ENCODE measurements around the gene BHLHA15. TPM values are rescaled to one million over a fixed set of nuclear protein-coding genes. Genes with fewer than 3 reads are reported as not detected.

Gene BHLHA15
- total RNA-seq, 2 experiments from 2014 or later, result 0.33 TPM; not detected in 1

GRCh38 chr7:98240961-98241673 is 29.9 kb downstream of the BHLHA15 start:
- Mint-ChIP-seq H3K4me1 (no peaks in the 10 kb centered on the region), H3K4me3 (no peak overlapping the region), H3K9me3 (ENCODE audit: low read depth) (no peaks in the 10 kb centered on the region), H3K27me3 (no peaks in the 10 kb centered on the region), H3K36me3 (peaks cover 1% of the 10 kb centered on the region), H3K27ac (no peak overlapping the region)
- DNase-seq, result peak; percentile 46
- CTCF ChIA-PET, result interaction anchor here (1.5 kb wide), 1 partner anchor 49 kb away, joined by 3 read pairs; no protein-coding TSS in a partner anchor
- peak; percentile 42 for ATAC-seq

DNA sequence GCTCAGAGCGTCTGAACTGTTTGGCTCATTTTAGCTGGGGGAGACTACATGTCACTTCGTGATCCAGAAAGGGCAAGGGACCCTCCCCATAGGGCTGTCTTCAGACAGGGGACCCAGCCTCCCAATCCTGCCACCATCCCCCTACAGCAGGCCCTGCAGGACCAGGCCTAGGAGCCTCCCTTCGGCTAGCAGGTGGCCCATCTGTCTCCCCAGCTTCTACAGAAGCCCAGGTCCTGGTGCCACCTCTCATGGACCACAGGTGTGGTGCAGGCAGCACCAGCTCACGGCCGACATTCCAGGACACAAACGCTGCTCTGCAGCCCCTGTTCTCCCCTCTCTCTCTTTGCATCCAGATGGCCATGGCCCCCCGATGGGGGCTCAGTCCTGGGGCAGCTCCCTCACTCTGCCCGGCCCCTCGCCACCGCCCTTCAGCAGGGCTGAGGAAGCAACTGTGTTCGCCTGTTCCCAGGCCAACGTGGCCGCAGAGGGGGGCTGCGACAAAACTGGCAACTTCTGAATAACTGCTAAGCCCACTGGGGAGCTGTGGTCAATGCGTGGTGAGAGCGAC is 30.5 kb downstream of the BHLHA15 start:
- no peaks in the 10 kb centered on the region for H3K27me3 Mint-ChIP-seq
- DNase-seq, result no peak
- H3K4me3 Mint-ChIP-seq, result no peak overlapping the region
- CTCF ChIA-PET, result interaction anchor here (1.5 kb wide), 1 partner anchor 49 kb away, joined by 3 read pairs; no protein-coding TSS in a partner anchor
- no peak overlapping the region for H3K27ac Mint-ChIP-seq
- H3K4me1 Mint-ChIP-seq, result no peaks in the 10 kb centered on the region
- no peaks in the 10 kb centered on the region for H3K9me3 Mint-ChIP-seq (ENCODE audit: low read depth)
- ATAC-seq, result no peak
- H3K36me3 Mint-ChIP-seq, result peaks cover 1% of the 10 kb centered on the region

- H3K9me3 Mint-ChIP-seq (ENCODE audit: low read depth), result no peaks in the 10 kb centered on the region
- CTCF ChIA-PET, result interaction anchor here (1.5 kb wide), 1 partner anchor 50 kb away, joined by 3 read pairs; no protein-coding TSS in a partner anchor
- H3K4me1 Mint-ChIP-seq, result no peaks in the 10 kb centered on the region
- H3K27me3 Mint-ChIP-seq, result no peaks in the 10 kb centered on the region
- H3K27ac Mint-ChIP-seq, result no peak overlapping the region
- DNase-seq (no peak), ATAC-seq (no peak)
- no peak overlapping the region for H3K4me3 Mint-ChIP-seq
- H3K36me3 Mint-ChIP-seq, result peaks cover 1% of the 10 kb centered on the region
These were observed 31.1 kb downstream of the BHLHA15 start for GRCh38 chr7:98242342-98242741.

- ATAC-seq (no peak), DNase-seq (no peak)
- Mint-ChIP-seq H3K9me3 (ENCODE audit: low read depth) (no peaks in the 10 kb centered on the region), H3K4me3 (no peak overlapping the region), H3K27ac (no peak overlapping the region), H3K36me3 (peaks cover 2% of the 10 kb centered on the region), H3K27me3 (no peaks in the 10 kb centered on the region), H3K4me1 (peaks cover under 1% of the 10 kb centered on the region)
- CTCF ChIA-PET, result no interaction called here
These were observed 31.7 kb downstream of the BHLHA15 start for GRCh38 chr7:98242934-98243333.

GRCh38 chr7:98244871-98245270 is 33.6 kb downstream of the BHLHA15 start:
- CTCF ChIA-PET, result no interaction called here
- no peak for ATAC-seq
- Mint-ChIP-seq H3K4me1 (peaks cover 15% of the 10 kb centered on the region), H3K4me3 (no peak overlapping the region), H3K36me3 (peaks cover 8% of the 10 kb centered on the region), H3K27me3 (no peaks in the 10 kb centered on the region), H3K9me3 (ENCODE audit: low read depth) (no peaks in the 10 kb centered on the region), H3K27ac (no peak overlapping the region)
- no peak for DNase-seq

DNA sequence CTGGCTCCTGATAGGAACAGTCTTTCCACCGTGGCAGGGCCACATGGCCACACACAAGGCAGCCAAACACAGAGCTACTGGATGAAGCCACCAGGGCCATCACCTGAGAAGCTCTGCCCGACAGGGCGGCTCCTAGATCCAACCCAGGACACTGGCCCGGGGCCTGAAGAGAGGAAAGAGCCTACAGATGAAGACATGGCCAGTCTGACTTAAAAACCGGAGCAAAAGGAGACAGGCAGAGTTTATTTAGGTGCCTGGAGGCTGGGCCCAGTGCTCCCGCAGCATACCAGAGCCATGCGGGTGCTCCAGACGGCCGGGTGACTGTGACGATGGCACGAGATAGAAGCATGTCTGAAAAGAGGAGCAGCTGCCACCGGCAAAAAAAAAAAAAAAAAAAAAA is 36.9 kb downstream of the BHLHA15 start:
- Mint-ChIP-seq H3K27me3 (no peaks in the 10 kb centered on the region), H3K4me1 (peaks cover 34% of the 10 kb centered on the region), H3K36me3 (peaks cover 11% of the 10 kb centered on the region), H3K27ac (peak overlapping the region; percentile 43), H3K4me3 (no peak overlapping the region), H3K9me3 (ENCODE audit: low read depth) (no peaks in the 10 kb centered on the region)
- CTCF ChIA-PET, result interaction anchor here (0.9 kb wide), 1 partner anchor 227 kb away, joined by 3 read pairs; no protein-coding TSS in a partner anchor
- DNase-seq (no peak), ATAC-seq (no peak)

GRCh38 chr7:98249106-98249505 is 37.9 kb downstream of the BHLHA15 start:
- no peak overlapping the region for H3K4me3 Mint-ChIP-seq
- no peak for DNase-seq

DNA sequence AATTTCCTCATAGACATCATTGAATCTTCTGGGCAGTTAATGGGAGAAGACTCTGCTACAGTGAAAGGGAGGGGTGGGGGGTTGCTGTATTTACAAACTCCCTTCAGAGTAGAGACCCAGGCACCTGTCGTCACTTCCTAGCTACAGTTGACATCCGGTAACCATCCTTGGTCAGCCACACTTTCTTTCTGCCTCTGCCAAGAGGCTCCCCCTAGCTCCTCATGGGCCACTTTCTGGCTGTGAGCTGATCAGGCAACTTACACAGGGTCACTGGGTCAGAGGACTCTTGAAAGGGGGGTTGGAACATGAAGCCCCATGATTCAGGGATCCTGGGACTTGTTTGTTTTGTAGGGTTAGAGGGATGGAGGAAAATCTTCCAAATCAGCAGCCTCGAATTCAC is 39.5 kb downstream of the BHLHA15 start:
- DNase-seq, result peak; percentile 79
- H3K9me3 Mint-ChIP-seq (ENCODE audit: low read depth), result no peaks in the 10 kb centered on the region
- peaks cover 49% of the 10 kb centered on the region for H3K4me1 Mint-ChIP-seq

More at GRCh38 chr7:98249106-98249505, 37.9 kb downstream of the BHLHA15 start:
- Mint-ChIP-seq H3K27ac (peak overlapping the region; percentile 96), H3K4me1 (peaks cover 39% of the 10 kb centered on the region), H3K27me3 (no peaks in the 10 kb centered on the region), H3K9me3 (ENCODE audit: low read depth) (no peaks in the 10 kb centered on the region), H3K36me3 (peaks cover 11% of the 10 kb centered on the region)
- ATAC-seq, result no peak
- CTCF ChIA-PET, result no interaction called here

DNA sequence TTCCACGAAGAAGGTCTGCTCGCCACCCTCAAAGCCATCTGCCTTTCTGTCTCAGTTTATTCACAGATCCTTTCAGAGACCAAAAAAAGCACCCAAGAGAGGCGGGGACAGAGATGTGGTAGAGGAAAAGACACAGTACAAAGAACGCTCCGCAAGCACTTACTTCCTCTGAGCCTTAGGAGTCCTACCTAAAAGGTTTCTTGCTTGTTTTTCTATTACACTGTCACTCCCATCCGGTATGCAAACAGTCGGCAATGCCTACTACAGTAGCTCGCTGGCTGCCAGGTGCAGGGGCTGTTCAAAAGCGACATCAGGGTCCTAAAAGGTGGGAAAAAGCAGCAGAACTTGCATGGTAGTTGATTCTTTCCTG is 40.0 kb downstream of the BHLHA15 start:
- ATAC-seq, result peak; percentile 32
- Mint-ChIP-seq H3K27me3 (no peaks in the 10 kb centered on the region), H3K36me3 (peaks cover 19% of the 10 kb centered on the region), H3K9me3 (ENCODE audit: low read depth) (no peaks in the 10 kb centered on the region), H3K27ac (peak overlapping the region; percentile 96), H3K4me3 (peak overlapping the region; percentile 95), H3K4me1 (peaks cover 52% of the 10 kb centered on the region)
- CTCF ChIA-PET, result interaction anchor here (1.1 to 1.6 kb wide), 4 partner anchors 48 to 628 kb away, joined by 4 to 7 read pairs (median 6); partner anchors contain the start of gene BAIAP2L1
- DNase-seq, result peak; percentile 65

More for the DNA sequence above, 39.5 kb downstream of the BHLHA15 start:
- Mint-ChIP-seq H3K27me3 (no peaks in the 10 kb centered on the region), H3K27ac (peak overlapping the region; percentile 96), H3K36me3 (peaks cover 17% of the 10 kb centered on the region), H3K4me3 (peak overlapping the region; percentile 95)
- CTCF ChIA-PET, result interaction anchor here (0.8 to 1.6 kb wide), 6 partner anchors 12 to 629 kb away, joined by 3 to 7 read pairs (median 4); partner anchors contain the start of gene BAIAP2L1
- peak; percentile 31 for ATAC-seq

DNA sequence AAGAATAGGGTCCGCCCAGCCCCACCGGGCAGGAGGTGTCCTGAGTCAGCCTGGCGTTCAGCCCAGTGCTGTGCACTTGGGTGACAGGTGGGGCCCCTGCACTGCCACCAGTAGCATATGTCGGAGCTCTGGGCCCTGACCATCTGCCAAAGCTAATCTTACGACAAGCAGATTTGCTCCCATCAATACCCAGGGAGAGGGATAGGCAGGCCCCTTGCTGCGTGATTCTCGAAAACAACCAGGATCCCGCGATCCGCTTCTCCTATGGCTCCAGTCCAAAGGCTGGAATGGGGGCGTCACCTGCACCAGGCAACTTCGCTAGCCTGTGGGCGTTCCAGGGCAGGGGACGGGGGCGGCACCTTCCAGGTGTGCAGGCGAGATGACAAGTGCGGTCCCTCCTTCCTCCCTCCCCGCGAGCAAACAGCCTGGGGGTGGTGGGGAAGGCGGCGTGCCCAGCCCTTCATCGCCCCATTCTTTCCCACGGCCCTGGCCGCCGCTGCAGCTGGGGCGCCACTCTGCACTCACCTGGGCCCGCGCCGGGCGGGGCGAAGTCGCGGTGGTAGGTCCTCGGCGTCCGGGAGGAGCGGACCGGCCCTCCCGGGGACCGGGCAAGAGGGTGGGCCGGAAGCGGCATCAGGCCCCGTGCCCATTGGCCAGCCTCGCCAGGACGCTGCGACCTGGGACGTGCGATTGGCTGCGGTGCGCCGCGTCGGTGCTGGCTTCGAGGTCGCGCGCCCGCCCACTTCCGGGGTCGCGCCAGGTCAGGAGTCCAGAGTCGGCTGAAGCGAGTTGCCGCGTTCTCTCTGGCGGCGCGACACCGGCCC is 40.6 kb downstream of the BHLHA15 start, which contains the start of gene TECPR1:
Gene TECPR1 (minus strand): TSS at position 632 of the 824 bp plus-strand sequence. CDS start 6,086 bp downstream, outside the sequence.
- CTCF ChIA-PET, result interaction anchor here (1.4 to 2.3 kb wide), 4 partner anchors 146 to 628 kb away, joined by 4 to 8 read pairs (median 6); partner anchors contain the start of gene BAIAP2L1
- peak within 1 kb of the TSS; percentile 95 for H3K4me3 Mint-ChIP-seq
- ATAC-seq (peak; percentile 95), DNase-seq (peak; percentile 94)
- peak within 1 kb of the TSS; percentile 96 for H3K27ac Mint-ChIP-seq
- no peaks in the 10 kb centered on the region for H3K9me3 Mint-ChIP-seq (ENCODE audit: low read depth)
- H3K27me3 Mint-ChIP-seq, result no peaks in the 10 kb centered on the region
- peaks cover 23% of the 10 kb centered on the region for H3K36me3 Mint-ChIP-seq
- H3K4me1 Mint-ChIP-seq, result peaks cover 58% of the 10 kb centered on the region

DNA sequence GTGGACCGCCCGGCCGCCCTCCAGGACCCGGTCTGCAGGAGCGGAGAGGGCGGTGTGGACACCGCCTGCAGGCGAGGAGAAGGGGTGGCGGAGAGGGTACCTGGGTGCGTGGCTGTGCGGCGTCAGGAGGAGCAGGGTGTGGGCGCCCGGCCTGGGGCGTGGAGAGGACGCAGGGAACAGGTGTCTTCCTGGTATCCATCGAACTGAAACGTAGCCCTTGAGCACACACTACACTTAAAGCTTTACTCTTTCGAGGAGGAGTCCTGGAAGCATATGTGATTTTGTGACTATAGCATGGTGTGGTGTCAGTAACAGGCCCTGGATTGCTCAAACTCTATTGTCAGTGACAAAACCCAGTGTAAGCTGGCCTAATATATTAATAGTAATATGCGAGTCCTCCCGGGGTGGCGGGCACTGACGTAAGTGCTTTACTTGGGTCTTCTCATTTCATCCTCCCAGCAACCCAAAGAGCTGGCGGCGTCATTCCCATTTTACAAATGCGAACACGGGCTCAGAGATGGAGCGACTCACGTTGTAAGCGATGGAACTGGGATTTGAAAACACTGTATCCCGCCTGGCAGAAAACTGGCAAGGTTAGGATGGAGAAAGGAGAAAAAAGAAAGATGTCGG is 41.3 kb downstream of the BHLHA15 start:
- Mint-ChIP-seq H3K27ac (peak overlapping the region; percentile 96), H3K4me1 (peaks cover 59% of the 10 kb centered on the region), H3K9me3 (ENCODE audit: low read depth) (no peaks in the 10 kb centered on the region)

GRCh38 chr7:98254516-98254915 is 43.3 kb downstream of the BHLHA15 start:
- ATAC-seq (no peak), DNase-seq (no peak)
- CTCF ChIA-PET, result interaction anchor here (1.7 kb wide), 1 partner anchor 146 kb away, joined by 3 read pairs; no protein-coding TSS in a partner anchor
- peak overlapping the region; percentile 81 for H3K27ac Mint-ChIP-seq
- no peaks in the 10 kb centered on the region for H3K9me3 Mint-ChIP-seq (ENCODE audit: low read depth)
- H3K27me3 Mint-ChIP-seq, result no peaks in the 10 kb centered on the region
- H3K4me1 Mint-ChIP-seq, result peaks cover 47% of the 10 kb centered on the region
- H3K4me3 Mint-ChIP-seq, result no peak overlapping the region
- H3K36me3 Mint-ChIP-seq, result peaks cover 27% of the 10 kb centered on the region

More for the DNA sequence above, 41.3 kb downstream of the BHLHA15 start:
- peaks cover 26% of the 10 kb centered on the region for H3K36me3 Mint-ChIP-seq
- CTCF ChIA-PET, result interaction anchor here (2.2 to 2.3 kb wide), 2 partner anchors 149 to 230 kb away, joined by 5 to 8 read pairs; partner anchors contain the start of gene BAIAP2L1
- DNase-seq (no peak), ATAC-seq (no peak)
- H3K4me3 Mint-ChIP-seq, result peak overlapping the region; percentile 95
- no peaks in the 10 kb centered on the region for H3K27me3 Mint-ChIP-seq

Data from activated CD8-positive, alpha-beta memory T cell treated with anti-CD3 and anti-CD28 coated beads, Interleukin-2, amount 10 ng/mL, durations not matched to agents 7 days and 5 days (primary cell).